K562 (cell line): ENCODE data around the gene EFCAB12. TPM values are rescaled to one million over a fixed set of nuclear protein-coding genes. Genes with fewer than 3 reads are reported as not detected.

ENCODE experiments used
- BRD9 ChIP-seq: fragments of 450-650 bp; IDR thresholded peaks from 2 replicates; pipeline ENCODE4 v1.6.1; 2018; ENCODE audit warnings: low read depth; ENCODE audit not compliant: partially characterized antibody
- CBX8 ChIP-seq: fragments of 200-600 bp; sonication (generic); IDR thresholded peaks from 2 replicates; pipeline ENCODE4 v1.6.1; 2012; ENCODE audit warnings: borderline replicate concordance, mixed run types, low read depth, mild to moderate bottlenecking, moderate library complexity, mixed read lengths, low read length, control low read depth, inconsistent platforms; ENCODE audit not compliant: poor library complexity, severe bottlenecking; ENCODE audit errors: extremely low read depth
- GABPB2 ChIP-seq: fragments of 250-450 bp; sonication (Bioruptor Pico); conservative IDR thresholded peaks from 2 replicates; pipeline ENCODE4 v1.5.1; 2021; ENCODE audit warnings: mild to moderate bottlenecking
- GATAD2A ChIP-seq: fragments of 450-650 bp; IDR thresholded peaks from 2 replicates; pipeline ENCODE4 v1.6.1; 2017
- HDAC6 ChIP-seq: IDR thresholded peaks from 2 replicates; pipeline ENCODE4 v1.6.1; 2012; ENCODE audit warnings: low read depth, mild to moderate bottlenecking, control low read depth, inconsistent platforms, low read length, moderate library complexity
- MAFK ChIP-seq: IDR thresholded peaks from 2 replicates; pipeline ENCODE4 v1.6.1; 2011; ENCODE audit warnings: low read length, improper control_type of control experiment
- MECOM ChIP-seq: fragments of 250-450 bp; sonication (Bioruptor Pico); IDR thresholded peaks from 2 replicates; pipeline ENCODE4 v1.8.0; 2022; ENCODE audit warnings: inconsistent platforms
- NFXL1 ChIP-seq: fragments of 450-650 bp; formaldehyde crosslinking; IDR thresholded peaks from 2 replicates; pipeline ENCODE4 v1.4.0; 2021; ENCODE audit warnings: mild to moderate bottlenecking
- NFYB ChIP-seq: IDR thresholded peaks from 2 replicates; pipeline ENCODE4 v1.6.1; 2011; ENCODE audit warnings: mild to moderate bottlenecking, moderate library complexity; ENCODE audit not compliant: insufficient read length; ENCODE audit errors: extremely low read depth
- NR2C1 ChIP-seq, 2 experiments: fragments of 450-650 bp; IDR thresholded peaks; 2 replicates each; pipeline ENCODE4 v1.6.1; 2017; ENCODE audit warnings: mild to moderate bottlenecking in 2 of 2, antibody characterized with exemption in 1 of 2, inconsistent platforms in 1 of 2, missing compliant biosample characterization in 1 of 2, missing genetic modification characterization in 1 of 2
- PHF20 ChIP-seq: fragments of 450-650 bp; IDR thresholded peaks from 2 replicates; pipeline ENCODE4 v1.6.1; 2018; ENCODE audit not compliant: partially characterized antibody
- POLR3G ChIP-seq: IDR thresholded peaks from 2 replicates; pipeline ENCODE4 v1.6.1; 2011; ENCODE audit not compliant: insufficient read length, insufficient replicate concordance; ENCODE audit errors: extremely low read depth
- PTRF ChIP-seq: fragments of 450-650 bp; IDR thresholded peaks from 2 replicates; pipeline ENCODE4 v1.6.1; 2016; ENCODE audit warnings: mild to moderate bottlenecking, missing genetic modification characterization, missing compliant biosample characterization
- SAFB ChIP-seq: fragments of 200-400 bp; formaldehyde crosslinking; IDR thresholded peaks from 2 replicates; pipeline ENCODE4 v1.6.1; 2017; ENCODE audit warnings: low read depth, low read length, borderline replicate concordance
- SNIP1 ChIP-seq: fragments of 450-650 bp; IDR thresholded peaks from 2 replicates; pipeline ENCODE4 v1.7.1; 2017; ENCODE audit warnings: low read depth, mild to moderate bottlenecking
- TEAD1 ChIP-seq, 2 experiments: fragments of 450-650 bp in 1 of 2; sonication (generic) in 1 of 2; formaldehyde crosslinking; IDR thresholded peaks; 2 replicates each; pipeline versions ENCODE4 v1.4.0 to v1.8.0; 2020 to 2022; ENCODE audit warnings: mild to moderate bottlenecking in 2 of 2, missing genetic modification reagents in 1 of 2
- ZBTB1 ChIP-seq: sonication (generic); formaldehyde crosslinking; IDR thresholded peaks from 2 replicates; pipeline ENCODE4 v1.8.1; 2023; ENCODE audit warnings: missing genetic modification reagents, low read depth, mild to moderate bottlenecking, borderline replicate concordance
- ZBTB43 ChIP-seq: sonication (generic); formaldehyde crosslinking; IDR thresholded peaks from 2 replicates; pipeline ENCODE4 v1.8.0; 2023; ENCODE audit warnings: mild to moderate bottlenecking, missing genetic modification reagents
- ZNF12 ChIP-seq: sonication (generic); formaldehyde crosslinking; IDR thresholded peaks from 2 replicates; pipeline ENCODE4 v1.4.0; 2020; ENCODE audit warnings: mild to moderate bottlenecking, missing genetic modification reagents
- ZNF232 ChIP-seq: sonication (generic); formaldehyde crosslinking; IDR thresholded peaks from 2 replicates; pipeline ENCODE4 v1.8.0; 2022; ENCODE audit warnings: mild to moderate bottlenecking, missing genetic modification reagents
- ZNF398 ChIP-seq: fragments of 250-450 bp; sonication (Bioruptor Pico); IDR thresholded peaks from 2 replicates; pipeline ENCODE4 v1.8.0; 2021; ENCODE audit warnings: moderate library complexity, mild to moderate bottlenecking, inconsistent platforms
- ZNF76 ChIP-seq: fragments of 250-450 bp; sonication (Bioruptor Pico); IDR thresholded peaks from 2 replicates; pipeline ENCODE4 v1.4.0; 2020; ENCODE audit warnings: mild to moderate bottlenecking, moderate library complexity, borderline replicate concordance
- polyA plus RNA-seq, 8 experiments: library from polyadenylated mRNA; depleted of rRNA in 4 of 8; stranded (reverse) in 5 of 8; unstranded in 3 of 8; fragments of >200 nt; fragmentation: Nextera tagmentation in 2 of 8; fragmentation: Illumina TruSeq in 1 of 8; extraction: Ambion mirVana in 2 of 8; extraction: Trizol in 1 of 8; gene quantifications; 2 replicates each; pipeline versions ENCODE4 v1.2.1 to v1.2.3, GENCODE V29; 2011 to 2014; ENCODE audit warnings: inconsistent platforms in 1 of 8, missing spikeins in 1 of 8
- total RNA-seq, 7 experiments: library from RNA; depleted of rRNA in 6 of 7; stranded (reverse); fragments of >200 nt in 6 of 7; fragmentation: Illumina TruSeq in 2 of 7; extraction: Trizol in 2 of 7; gene quantifications; 2 replicates each; pipeline versions ENCODE4 v1.2.1 to v1.2.3, GENCODE V29; 2011 to 2021; ENCODE audit warnings: low replicate concordance in 1 of 7
- TF ChIP-seq, protein P1 (sequence below): IDR thresholded peaks from 2 replicates; pipeline ENCODE4 v1.6.1; 2012; ENCODE audit warnings: low read depth, low read length, improper control_type of control experiment, borderline replicate concordance
- TF ChIP-seq, protein P2 (sequence below): sonication (generic); formaldehyde crosslinking; IDR thresholded peaks from 2 replicates; pipeline ENCODE4 v1.9.0; 2022; ENCODE audit warnings: mild to moderate bottlenecking, missing genetic modification reagents

EFCAB12 gene
- total and polyA plus RNA-seq, 9 of the 15 experiments (the other 6 are each of a cell fraction or from before 2014, with no cell fraction given), result 0.08 to 0.95 (median 0.56) TPM; not detected in 1

GRCh38 chr3:129461461-129462146, 33.2 kb upstream of the EFCAB12 start (continued):
- no peak for TF ChIP-seq ZBTB1 (CRISPR knock-in tag)
- no peak for TF ChIP-seq TEAD1 (CRISPR knock-in tag; IDR thresholded peaks at IDR 0.05)
- no peak for TF ChIP-seq SAFB
- TF ChIP-seq SNIP1, result no peak
- TF ChIP-seq, protein P1, sequence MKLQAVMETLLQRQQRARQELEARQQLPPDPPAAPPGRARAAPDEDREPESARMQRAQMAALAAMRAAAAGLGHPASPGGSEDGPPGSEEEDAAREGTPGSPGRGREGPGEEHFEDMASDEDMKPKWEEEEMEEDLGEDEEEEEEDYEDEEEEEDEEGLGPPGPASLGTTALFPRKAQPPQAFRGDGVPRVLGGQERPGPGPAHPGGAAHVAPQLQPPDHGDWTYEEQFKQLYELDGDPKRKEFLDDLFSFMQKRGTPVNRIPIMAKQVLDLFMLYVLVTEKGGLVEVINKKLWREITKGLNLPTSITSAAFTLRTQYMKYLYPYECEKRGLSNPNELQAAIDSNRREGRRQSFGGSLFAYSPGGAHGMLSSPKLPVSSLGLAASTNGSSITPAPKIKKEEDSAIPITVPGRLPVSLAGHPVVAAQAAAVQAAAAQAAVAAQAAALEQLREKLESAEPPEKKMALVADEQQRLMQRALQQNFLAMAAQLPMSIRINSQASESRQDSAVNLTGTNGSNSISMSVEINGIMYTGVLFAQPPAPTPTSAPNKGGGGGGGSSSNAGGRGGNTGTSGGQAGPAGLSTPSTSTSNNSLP, result peak; percentile 70; the same call in 1 of the 2 replicates
- no peak for TF ChIP-seq BRD9
- TF ChIP-seq GABPB2, result no peak
- TF ChIP-seq ZBTB43 (CRISPR knock-in tag), result no peak
- no peak for TF ChIP-seq ZNF76 (CRISPR knock-in tag)
- no peak for TF ChIP-seq NFYB
- TF ChIP-seq, protein P2, sequence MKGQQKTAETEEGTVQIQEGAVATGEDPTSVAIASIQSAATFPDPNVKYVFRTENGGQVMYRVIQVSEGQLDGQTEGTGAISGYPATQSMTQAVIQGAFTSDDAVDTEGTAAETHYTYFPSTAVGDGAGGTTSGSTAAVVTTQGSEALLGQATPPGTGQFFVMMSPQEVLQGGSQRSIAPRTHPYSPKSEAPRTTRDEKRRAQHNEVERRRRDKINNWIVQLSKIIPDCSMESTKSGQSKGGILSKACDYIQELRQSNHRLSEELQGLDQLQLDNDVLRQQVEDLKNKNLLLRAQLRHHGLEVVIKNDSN (CRISPR knock-in tag), result no peak
- no peak for TF ChIP-seq MECOM (CRISPR knock-in tag)
- no peak for TF ChIP-seq ZNF12 (CRISPR knock-in tag)
- TF ChIP-seq PHF20, result no peak
- TF ChIP-seq CBX8, result no peak
- no peak for TF ChIP-seq ZNF232 (CRISPR knock-in tag)
- TF ChIP-seq NR2C1 (IDR thresholded peaks at IDR 0.05), result no peak
- no peak for TF ChIP-seq NR2C1 (tag; IDR thresholded peaks at IDR 0.05)
- TF ChIP-seq NFXL1 (CRISPR knock-in tag), result no peak
- TF ChIP-seq HDAC6, result no peak
- TF ChIP-seq ZNF398, result no peak
- TF ChIP-seq MAFK, result no peak
- no peak for TF ChIP-seq PTRF (tag)
- no peak for TF ChIP-seq POLR3G
- no peak for TF ChIP-seq GATAD2A
